H1 (cell line): ENCODE measurements around the gene BBX. TPM values are rescaled to one million over a fixed set of nuclear protein-coding genes. Genes with fewer than 3 reads are reported as not detected.

Experiments
- CTCF ChIA-PET: fragments of 300-600 bp; sonication (Branson Sonifier 250); formaldehyde crosslinking; loops from one replicate; lab custom pipeline; 2021; ENCODE audit not compliant: partially characterized antibody; lab: Charles Lee
- POLR2A ChIA-PET: fragments of 300-600 bp; sonication (Branson Sonifier 250); formaldehyde crosslinking; loops from one replicate; lab custom pipeline; 2021; ENCODE audit warnings: inconsistent platforms; ENCODE audit not compliant: partially characterized antibody; lab: Charles Lee
- DNase-seq, 2 experiments: peaks; one replicate each; pipeline versions ENCODE4 v3.0.0 to v3.0.0-alpha.2; 2010 to 2022; ENCODE audit warnings: low spot score in 2 of 2, low read depth in 1 of 2, mixed read lengths in 1 of 2
- FAIRE-seq: peaks from 2 replicates; lab custom pipeline; 2011; peaks lifted over from hg19 to GRCh38; lab: Jason Lieb, UNC
- H2AFZ ChIP-seq: 2 replicates; pipeline ENCODE4 v1.8.1; 2012; ENCODE audit warnings: low read length, inconsistent platforms
- H2AK5ac ChIP-seq: 2 replicates; pipeline ENCODE4 v1.6.1; 2013; ENCODE audit warnings: low read depth, low read length
- H2BK120ac ChIP-seq: replicated peaks from 2 replicates; pipeline ENCODE3; 2013; ENCODE audit warnings: low read depth, low read length, inconsistent platforms
- H2BK12ac ChIP-seq: 2 replicates; pipeline ENCODE4 v1.6.1; 2013; ENCODE audit warnings: low read depth, low read length
- H2BK15ac ChIP-seq: 2 replicates; pipeline ENCODE4 v1.6.1; 2013; ENCODE audit warnings: low read length
- H2BK20ac ChIP-seq: 2 replicates; pipeline ENCODE4 v1.6.1; 2013; ENCODE audit warnings: low read length
- H2BK5ac ChIP-seq: 2 replicates; pipeline ENCODE4 v1.6.1; 2013; ENCODE audit warnings: low read depth, low read length
- H3K14ac ChIP-seq: 2 replicates; pipeline ENCODE4 v1.6.1; 2013; ENCODE audit warnings: inconsistent platforms; ENCODE audit not compliant: insufficient read length
- H3K18ac ChIP-seq: 2 replicates; pipeline ENCODE4 v1.6.1; 2013; ENCODE audit warnings: low read length; ENCODE audit errors: extremely low read depth
- H3K23ac ChIP-seq: 2 replicates; pipeline ENCODE4 v1.6.1; 2013; ENCODE audit warnings: inconsistent platforms; ENCODE audit not compliant: insufficient read length
- H3K23me2 ChIP-seq: 2 replicates; pipeline ENCODE4 v1.6.1; 2013; ENCODE audit warnings: low read depth, low read length
- H3K27ac ChIP-seq: 2 replicates; pipeline ENCODE4 v1.6.1; 2011; ENCODE audit warnings: low read depth, low read length, inconsistent platforms
- H3K27me3 ChIP-seq, 4 experiments: replicated peaks in 1 of 4; 1 replicate in 1 of 4; 2 replicates in 3 of 4; pipeline versions ENCODE4 v1.6.1 to v1.8.1; 2011 to 2013; ENCODE audit warnings: low read length in 3 of 4, mild to moderate bottlenecking in 3 of 4, inconsistent platforms in 2 of 4, mixed read lengths in 2 of 4, moderate library complexity in 1 of 4; ENCODE audit not compliant: control insufficient read depth in 3 of 4, insufficient read depth in 3 of 4; ENCODE audit errors: extremely low read depth in 1 of 4
- H3K36me3 ChIP-seq, 4 experiments: 2 replicates each; pipeline versions ENCODE4 v1.6.1 to v1.8.1; 2011 to 2013; ENCODE audit warnings: mild to moderate bottlenecking in 4 of 4, low read length in 3 of 4, moderate library complexity in 2 of 4, control low read depth in 1 of 4, inconsistent platforms in 1 of 4; ENCODE audit not compliant: insufficient read depth in 4 of 4, control insufficient read depth in 2 of 4
- H3K4ac ChIP-seq: replicated peaks from 2 replicates; pipeline ENCODE3; 2013; ENCODE audit warnings: low read length, low read depth, mixed read lengths, inconsistent platforms; ENCODE audit not compliant: insufficient read length
- H3K4me1 ChIP-seq, 4 experiments: replicated peaks in 1 of 4; 1 replicate in 1 of 4; 2 replicates in 3 of 4; pipeline versions ENCODE4 v1.6.1 to v1.8.1; 2011 to 2013; ENCODE audit warnings: low read length in 3 of 4, inconsistent platforms in 2 of 4, mixed read lengths in 1 of 4; ENCODE audit not compliant: insufficient read depth in 4 of 4, control insufficient read depth in 3 of 4
- H3K4me2 ChIP-seq, 2 experiments: 2 replicates each; pipeline versions ENCODE4 v1.6.1 to v1.8.1; 2011 to 2013; ENCODE audit warnings: low read depth in 2 of 2, low read length in 2 of 2, control low read depth in 1 of 2, inconsistent platforms in 1 of 2, mild to moderate bottlenecking in 1 of 2; ENCODE audit not compliant: insufficient read depth in 1 of 2
- H3K4me3 ChIP-seq, 4 experiments: fragments of 200-600, 300-600 bp in 1 of 4; sonication (generic), shearing (Covaris generic), sonication (Bioruptor Twin) in 1 of 4; 2 replicates each; pipeline versions ENCODE4 v1.5.1 to v1.8.1; 2011 to 2016; ENCODE audit warnings: low read length in 4 of 4, low read depth in 3 of 4, control low read depth in 2 of 4, inconsistent platforms in 2 of 4, mild to moderate bottlenecking in 2 of 4, mixed read lengths in 1 of 4, moderate library complexity in 1 of 4; ENCODE audit not compliant: insufficient read depth in 2 of 4; ENCODE audit errors: extremely low read depth in 1 of 4
- H3K56ac ChIP-seq: replicated peaks from 2 replicates; pipeline ENCODE3; 2013; ENCODE audit warnings: low read depth, mild to moderate bottlenecking, mixed read lengths, low read length, inconsistent platforms; ENCODE audit not compliant: insufficient read length
- H3K79me1 ChIP-seq: 2 replicates; pipeline ENCODE4 v1.6.1; 2013; ENCODE audit warnings: low read depth, low read length, control low read depth
- H3K79me2 ChIP-seq, 2 experiments: 2 replicates each; pipeline versions ENCODE4 v1.6.1 to v1.8.1; 2012 to 2013; ENCODE audit warnings: low read length in 2 of 2, mild to moderate bottlenecking in 2 of 2, inconsistent platforms in 1 of 2; ENCODE audit not compliant: insufficient read depth in 2 of 2, control insufficient read depth in 1 of 2
- H3K9ac ChIP-seq, 4 experiments: replicated peaks in 1 of 4; 1 replicate in 1 of 4; 2 replicates in 3 of 4; pipeline versions ENCODE4 v1.6.1 to v1.8.1; 2011 to 2013; ENCODE audit warnings: low read depth in 3 of 4, low read length in 3 of 4, control low read depth in 2 of 4, mild to moderate bottlenecking in 2 of 4, moderate library complexity in 2 of 4, inconsistent platforms in 1 of 4; ENCODE audit errors: extremely low read depth in 1 of 4
- H3K9me3 ChIP-seq, 2 experiments: 2 replicates each; pipeline versions ENCODE4 v1.6.1 to v1.8.1; 2012 to 2013; ENCODE audit warnings: mild to moderate bottlenecking in 2 of 2, moderate library complexity in 2 of 2, control low read depth in 1 of 2, inconsistent platforms in 1 of 2, low read depth in 1 of 2, low read length in 1 of 2, mixed read lengths in 1 of 2; ENCODE audit not compliant: insufficient read depth in 2 of 2
- H4K20me1 ChIP-seq, 2 experiments: replicated peaks in 1 of 2; 2 replicates each; pipeline versions ENCODE3 to v1.8.1; 2011 to 2013; ENCODE audit warnings: inconsistent platforms in 2 of 2, low read length in 2 of 2, mild to moderate bottlenecking in 1 of 2; ENCODE audit not compliant: insufficient read depth in 2 of 2, control insufficient read depth in 1 of 2
- H4K5ac ChIP-seq: 2 replicates; pipeline ENCODE4 v1.6.1; 2013; ENCODE audit warnings: low read length, low read depth, mixed read lengths, inconsistent platforms; ENCODE audit not compliant: insufficient read length
- H4K8ac ChIP-seq: 2 replicates; pipeline ENCODE4 v1.8.0; 2013; ENCODE audit warnings: mild to moderate bottlenecking, moderate library complexity, low read length, inconsistent platforms; ENCODE audit not compliant: insufficient read depth; ENCODE audit errors: extremely low read depth
- H4K91ac ChIP-seq: replicated peaks from 2 replicates; pipeline ENCODE3; 2013; ENCODE audit warnings: low read length, mixed read lengths, inconsistent platforms; ENCODE audit not compliant: insufficient read length
- CTBP2 ChIP-seq: IDR thresholded peaks from 2 replicates; pipeline ENCODE4 v1.7.0; 2011; ENCODE audit warnings: borderline replicate concordance, mild to moderate bottlenecking, moderate library complexity, mixed read lengths, low read length; ENCODE audit not compliant: insufficient read depth, insufficient read length
- EGR1 ChIP-seq: IDR thresholded peaks from 2 replicates; pipeline ENCODE4 v1.6.1; 2011; ENCODE audit warnings: low read depth, low read length, borderline replicate concordance
- GABPA ChIP-seq: IDR thresholded peaks from 2 replicates; pipeline ENCODE4 v1.6.1; 2011; ENCODE audit warnings: mild to moderate bottlenecking, low read length, moderate library complexity, borderline replicate concordance; ENCODE audit not compliant: insufficient read depth
- HDAC2 ChIP-seq, 2 experiments: fragments of 300-600 bp in 1 of 2; sonication (generic) in 1 of 2; IDR thresholded peaks; 2 replicates each; pipeline ENCODE4 v1.6.1; 2011 to 2012; ENCODE audit warnings: low read depth in 2 of 2, low read length in 2 of 2, mild to moderate bottlenecking in 2 of 2, moderate library complexity in 2 of 2, borderline replicate concordance in 1 of 2, inconsistent platforms in 1 of 2
- NANOG ChIP-seq: IDR thresholded peaks from 2 replicates; pipeline ENCODE4 v1.6.1; 2011; ENCODE audit warnings: low read length, low read depth, mild to moderate bottlenecking, inconsistent platforms; ENCODE audit not compliant: insufficient read depth, poor library complexity, severe bottlenecking
- POLR2AphosphoS5 ChIP-seq: IDR thresholded peaks from 2 replicates; pipeline ENCODE4 v1.6.1; 2011; ENCODE audit warnings: low read depth, low read length
- SP2 ChIP-seq: IDR thresholded peaks from 2 replicates; pipeline ENCODE4 v1.6.1; 2012; ENCODE audit warnings: mild to moderate bottlenecking, low read length, inconsistent platforms
- YY1 ChIP-seq: IDR thresholded peaks from 2 replicates; pipeline ENCODE4 v1.6.1; 2011; ENCODE audit warnings: low read depth, mild to moderate bottlenecking, low read length
- WGBS, 2 experiments: shearing (Covaris generic) in 1 of 2; methylation state at CpG; one replicate each; pipeline versions ENCODE4 v1.1.6 to v1.1.7; 2013 to 2015; ENCODE audit warnings: low lambda C conversion rate in 2 of 2, mixed read lengths in 2 of 2, inconsistent platforms in 1 of 2, low coverage in 1 of 2, missing lambda C conversion rate in 1 of 2; ENCODE audit not compliant: insufficient replicate concordance in 2 of 2, insufficient coverage in 1 of 2, insufficient read length in 1 of 2; ENCODE audit errors: extremely low coverage in 1 of 2, missing lambda C conversion rate in 1 of 2; 5-methylcytosine and 5-hydroxymethylcytosine counted together
- polyA plus RNA-seq, 7 experiments: library from polyadenylated mRNA; depleted of rRNA in 3 of 7; stranded (reverse) in 5 of 7; unstranded in 2 of 7; fragments of >200 nt in 5 of 7; fragments of 200-250 nt in 2 of 7; gene quantifications; 1 replicate in 5 of 7; 2 replicates in 1 of 7; 4 replicates in 1 of 7; pipeline versions ENCODE4 v1.2.1 to v1.2.3, GENCODE V29; 2011 to 2013; ENCODE audit warnings: missing spikeins in 2 of 7, mixed read lengths in 2 of 7
- total RNA-seq: library from RNA; stranded (reverse); fragmentation: NEBNext Ultra II Directional; extraction: Animal tissue kit (Norgen Biotek cat#: 25700); gene quantifications from 2 replicates; pipeline ENCODE4 v1.2.1, GENCODE V29; 2021

The BBX gene
- total and polyA plus RNA-seq, 2 of the 8 experiments (the other 6 are each of a cell fraction or from before 2014, with no cell fraction given): 11.0 to 42.5 TPM

DNA sequence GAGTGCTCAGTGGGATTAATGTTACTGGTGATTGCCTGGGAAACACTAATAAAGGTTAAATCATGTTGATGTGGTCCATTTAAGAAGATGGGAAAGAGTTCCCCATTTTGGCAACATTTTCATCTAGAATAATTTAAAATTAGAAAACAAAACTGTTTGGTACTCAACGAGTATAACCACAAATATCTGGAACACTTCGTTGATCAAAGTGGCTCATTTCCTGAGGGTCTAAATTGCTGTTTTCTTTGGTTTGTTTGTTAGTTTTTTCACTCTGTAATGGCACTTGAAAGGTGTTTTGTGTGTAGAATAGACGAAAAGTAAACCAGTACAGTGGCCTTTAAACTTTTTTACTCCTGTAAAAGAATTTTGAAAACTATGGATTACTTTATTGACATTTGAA lies 73.9 kb downstream of the BBX start:
- Histone ChIP-seq H2BK5ac (no peak overlapping the region), H3K23ac (no peak overlapping the region)
- no peak for TF ChIP-seq SP2
- no peak for TF ChIP-seq HDAC2 (IDR thresholded peaks at IDR 0.05; ENCODE audit: borderline replicate concordance in 1 of 2, low read depth in 2 of 2, low read length in 2 of 2)
- no peak for TF ChIP-seq POLR2AphosphoS5
- TF ChIP-seq YY1: no peak
- TF ChIP-seq CTBP2: no peak
- TF ChIP-seq NANOG: no peak
- TF ChIP-seq EGR1: no peak
- no peak for TF ChIP-seq GABPA
- TF ChIP-seq, all 59 proteins: peak for 0
- H3K18ac ChIP-seq: no peak overlapping the region
- H4K20me1 ChIP-seq: no peaks in the 10 kb centered on the region
- H3K79me1 ChIP-seq: no peaks in the 10 kb centered on the region
- peak overlapping the region; percentile 58 for H4K5ac ChIP-seq
- no peaks in the 10 kb centered on the region for H3K9me3 ChIP-seq
- H4K91ac ChIP-seq: no peak overlapping the region
- no peak overlapping the region for H2BK20ac ChIP-seq
- peaks cover 0 to 33% of the 10 kb centered on the region in 2 experiments; a peak in 2 of 4 replicates for H3K79me2 ChIP-seq
- no peak overlapping the region for H3K4me2 ChIP-seq
- no peak overlapping the region for H3K27ac ChIP-seq
- H2BK120ac ChIP-seq: no peak overlapping the region
- no peak overlapping the region for H4K8ac ChIP-seq
- CTCF ChIA-PET: no interaction called here
- H3K4ac ChIP-seq: no peak overlapping the region
- H3K56ac ChIP-seq: no peak overlapping the region
- H2AFZ ChIP-seq: no peak overlapping the region
- POLR2A ChIA-PET: no interaction called here
- no peak overlapping the region for H2BK12ac ChIP-seq
- H3K36me3 ChIP-seq: no peaks in the 10 kb centered on the region; a peak in 1 of 8 replicates
- no peaks in the 10 kb centered on the region for H3K23me2 ChIP-seq
- no peak overlapping the region for H2BK15ac ChIP-seq
- FAIRE-seq: no peak
- H3K4me1 ChIP-seq: peaks cover 0 to 14% (median 11%) of the 10 kb centered on the region in 4 experiments; a peak in 4 of 7 replicates
- H2AK5ac ChIP-seq: no peak overlapping the region
- no peaks in the 10 kb centered on the region for H3K27me3 ChIP-seq
- DNase-seq: no peak
- H3K9ac ChIP-seq: no peak overlapping the region
- 88% methylated on average over 3 of the region's 3 CpGs; no CpG with 5 or more reads in 1 of the 2 experiments for WGBS, 2 experiments
- H3K14ac ChIP-seq: no peak overlapping the region
- H3K4me3 ChIP-seq: no peak overlapping the region
